GM18520 (cell line): ENCODE data around the gene FOXP3.

Experiments
- ATAC-seq: cut with Tn5 transposase; IDR thresholded peaks from one replicate; pipeline ENCODE4 v1.9.1; 2021; ENCODE audit not compliant: unreplicated experiment

The FOXP3 gene

DNA sequence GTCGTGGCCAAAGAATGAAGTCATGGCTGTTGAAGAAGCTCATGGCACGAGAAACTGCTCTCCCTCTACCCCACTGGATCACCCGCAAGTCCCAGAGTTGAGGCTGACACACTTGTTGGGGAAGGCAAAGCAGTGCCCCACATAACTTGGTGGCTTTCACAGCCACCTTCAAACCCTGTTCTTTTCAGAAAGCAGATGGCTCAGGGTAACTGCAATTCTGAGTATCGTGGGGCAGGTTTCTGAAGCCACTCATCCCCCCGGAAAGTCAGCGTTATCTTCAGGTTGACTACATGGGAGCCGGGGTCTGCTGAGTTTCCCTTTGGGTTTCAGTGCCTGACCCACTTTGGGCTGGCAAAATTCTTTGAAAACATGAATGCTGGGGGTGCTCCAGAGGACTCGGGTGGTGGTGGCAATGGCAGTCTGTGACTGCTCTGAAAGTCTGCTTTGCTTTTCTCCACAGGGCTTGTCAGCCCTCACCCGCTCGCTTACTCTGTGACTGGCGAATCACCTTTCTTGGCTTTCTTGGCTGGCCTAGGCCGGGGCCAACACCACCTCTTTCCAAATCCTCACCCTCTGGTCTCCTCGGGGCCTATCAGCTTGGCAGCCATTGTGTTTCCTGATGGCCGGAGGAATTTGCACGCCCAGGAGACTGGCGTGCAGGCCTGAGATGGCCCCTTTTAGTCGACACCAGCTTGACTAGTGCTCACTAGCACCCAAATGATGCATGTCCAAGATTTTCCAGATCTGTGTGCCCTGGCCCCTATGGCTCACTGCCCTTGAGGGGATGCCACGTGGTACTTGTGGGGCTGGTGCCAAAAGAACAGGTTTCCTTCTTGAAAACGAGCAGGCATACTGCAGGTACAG lies 12.4 kb upstream of the FOXP3 start:
- no peak for ATAC-seq

DNA sequence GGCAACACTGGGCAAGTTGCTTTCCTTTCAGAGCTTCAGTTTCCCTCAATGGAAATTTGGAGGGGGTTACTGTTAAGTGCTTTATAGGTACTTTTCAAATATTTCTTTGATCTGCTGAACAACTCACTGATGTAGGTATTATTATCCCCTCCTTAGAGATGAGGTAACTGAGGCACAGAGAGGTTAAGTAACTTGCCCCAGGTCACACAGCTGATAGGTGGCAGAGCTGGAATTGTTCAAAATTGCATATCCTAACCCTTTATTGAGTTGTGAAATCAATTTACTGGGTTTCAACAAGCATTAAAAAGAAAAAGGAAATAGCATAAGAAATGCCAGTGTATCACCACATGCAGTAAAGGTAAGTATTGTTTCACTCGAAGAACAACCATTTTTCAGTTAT lies 11.7 kb upstream of the FOXP3 start:
- ATAC-seq = no peak

DNA sequence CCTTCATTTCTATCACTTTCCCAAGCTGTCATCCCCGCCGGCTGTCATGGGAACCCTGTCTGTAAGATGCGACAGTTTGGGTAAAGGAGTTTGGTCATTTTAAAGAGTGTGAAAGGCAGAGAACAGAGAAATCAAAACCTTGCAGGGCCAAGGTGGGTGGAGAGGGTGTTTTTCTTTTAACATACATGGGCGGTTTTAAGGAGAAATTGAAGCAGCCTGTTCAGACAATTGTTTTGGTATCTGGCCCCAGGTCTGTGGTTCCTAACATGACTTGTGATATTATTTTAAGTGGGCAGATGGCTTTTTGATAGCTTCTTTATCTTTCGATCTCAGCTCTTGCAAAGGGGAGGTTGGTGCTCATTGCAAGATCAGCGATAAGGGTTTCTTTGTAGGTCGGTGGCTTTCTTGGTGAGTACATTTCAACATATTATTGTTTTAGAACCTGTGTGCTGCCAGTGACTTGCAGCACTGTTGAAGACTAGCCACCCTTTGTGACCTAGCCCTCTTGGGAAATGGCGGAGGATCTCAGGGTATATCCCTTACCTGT lies 8.7 kb upstream of the FOXP3 start:
- ATAC-seq = no peak

DNA sequence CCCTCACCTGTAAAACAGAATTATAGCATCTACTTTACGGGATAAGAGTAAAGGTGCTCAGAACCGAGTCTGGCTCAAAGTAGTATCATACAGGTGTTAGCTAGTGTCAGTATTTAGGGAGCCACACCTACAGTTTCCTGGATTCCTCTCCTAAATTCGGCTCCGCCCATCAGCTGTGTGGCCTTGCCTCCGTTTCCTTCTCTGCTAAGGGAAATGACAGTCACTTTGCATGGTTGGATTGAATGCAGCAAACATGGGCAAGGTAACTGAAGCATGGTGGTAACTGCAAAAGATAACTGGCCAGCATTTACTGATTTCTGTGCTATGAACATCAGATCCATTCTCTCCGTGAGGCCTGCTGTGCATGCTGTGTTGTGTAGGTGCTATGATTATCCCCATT lies 7.9 kb upstream of the FOXP3 start:
- ATAC-seq = no peak

DNA sequence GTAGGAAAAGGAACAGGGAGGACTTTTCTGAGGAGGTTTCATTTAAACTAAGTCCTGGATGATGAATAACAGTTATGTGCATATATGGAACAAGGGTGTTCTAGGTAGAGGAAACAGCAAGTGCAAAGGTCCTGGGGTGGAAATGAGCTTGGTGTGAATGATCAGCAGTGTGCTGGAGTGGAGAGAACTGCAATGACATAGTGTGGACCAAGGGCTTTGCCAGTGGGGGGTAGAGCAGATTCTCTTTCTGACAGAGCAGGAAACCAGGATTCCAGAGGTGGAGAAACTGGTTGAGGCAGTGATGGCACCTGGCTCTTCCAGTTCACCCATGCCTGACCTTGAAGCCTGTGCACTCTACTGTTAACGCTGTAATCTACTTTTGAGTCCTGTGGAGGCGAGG lies 6.8 kb upstream of the FOXP3 start:
- ATAC-seq = no peak

DNA sequence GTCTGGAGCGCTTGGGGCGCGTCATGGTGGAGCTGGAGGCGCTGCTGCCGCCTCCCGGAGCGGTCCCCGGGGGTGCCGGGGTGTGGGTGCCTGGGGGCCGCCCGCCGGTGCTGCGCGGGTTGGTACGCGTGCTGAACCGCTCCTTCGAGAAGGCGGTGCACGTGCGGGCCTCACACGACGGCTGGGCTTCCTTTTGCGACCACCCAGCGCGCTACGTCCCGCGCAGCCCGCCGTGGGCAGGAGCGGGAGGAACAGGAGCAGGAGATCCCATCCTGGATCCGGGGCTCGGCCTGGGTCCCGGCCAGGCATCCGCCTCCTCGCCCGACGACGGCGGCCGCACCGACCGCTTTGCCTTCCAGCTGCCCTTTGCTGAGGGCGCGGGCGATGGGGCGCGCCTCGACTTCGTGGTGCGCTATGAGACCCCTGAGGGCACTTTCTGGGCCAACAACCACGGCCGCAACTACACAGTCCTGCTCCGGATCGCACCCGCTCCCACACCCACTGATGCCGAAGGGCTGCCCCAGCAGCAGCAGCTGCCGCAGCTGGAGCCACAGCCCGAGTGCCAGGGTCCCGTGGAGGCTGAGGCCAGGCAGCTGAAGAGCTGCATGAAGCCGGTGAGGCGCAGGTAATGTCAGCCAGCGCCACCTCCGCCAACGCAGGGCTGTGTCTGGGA lies 5.9 kb upstream of the FOXP3 start:
- no peak for ATAC-seq

DNA sequence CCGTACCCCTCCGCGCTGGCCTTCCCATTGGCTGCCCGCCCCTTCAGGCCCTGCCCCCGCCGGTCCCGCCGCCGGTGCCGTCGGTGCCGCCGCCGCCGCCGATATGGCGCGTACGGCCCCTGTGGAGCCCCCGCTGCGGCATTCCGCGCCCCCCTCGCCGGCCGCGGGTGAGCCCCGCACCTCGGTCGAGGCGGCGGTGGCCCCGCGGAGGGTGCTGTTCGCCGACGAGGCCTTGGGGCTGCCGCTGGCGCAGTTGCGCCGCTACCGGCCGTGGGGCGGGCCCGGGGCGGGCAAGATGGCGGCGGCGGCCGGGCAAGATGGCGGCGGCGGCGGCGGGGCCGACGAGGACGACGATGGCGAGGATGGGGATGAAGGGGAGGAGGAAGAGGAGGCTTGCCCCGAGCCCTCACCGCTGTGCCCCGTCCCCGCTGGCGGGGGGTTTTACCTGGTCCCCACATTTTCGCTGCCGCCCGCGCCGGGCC lies 5.3 kb upstream of the FOXP3 start, which contains the start of gene PPP1R3F:
Gene PPP1R3F, plus strand, starts transcription at position 27 of the 482 bp plus-strand sequence. Its CDS starts 77 bp downstream, at position 104.
- peak; percentile 12 for ATAC-seq

DNA sequence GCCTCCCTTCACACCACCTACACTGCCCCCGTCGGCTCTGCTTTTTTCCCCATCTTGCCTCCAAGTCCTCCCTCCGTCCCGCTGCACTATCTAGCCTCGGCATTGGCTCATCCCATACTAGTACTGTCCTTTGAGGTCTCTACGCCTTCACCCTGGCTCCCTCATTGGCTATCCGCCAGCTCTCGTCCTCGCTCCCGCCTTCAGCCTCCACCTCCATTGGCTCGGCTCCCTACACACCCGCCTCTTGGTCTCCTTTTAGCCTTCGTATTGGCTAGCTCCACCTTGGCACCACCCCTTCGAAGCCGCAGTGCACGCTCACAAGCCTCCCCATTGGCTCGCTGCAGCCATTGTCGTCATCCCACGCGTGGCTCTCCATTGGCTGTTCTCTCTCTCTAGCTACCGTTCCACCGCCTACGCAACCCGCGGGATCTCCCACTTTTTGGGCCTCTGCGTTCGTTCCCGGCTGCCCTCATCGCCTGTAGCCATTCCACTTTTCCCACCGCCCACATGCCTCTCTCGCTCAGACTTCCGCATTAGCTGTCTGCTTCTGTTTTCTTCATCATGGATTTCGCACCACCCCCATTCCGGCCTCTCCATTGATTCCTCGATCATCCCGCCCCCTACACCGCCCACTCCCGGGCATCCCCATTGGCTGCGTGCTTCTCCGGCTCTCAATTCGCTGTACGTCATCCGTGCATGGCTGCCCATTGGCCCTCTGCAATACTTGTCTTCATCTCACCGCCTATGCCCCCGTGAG lies 4.7 kb upstream of the FOXP3 start:
- ATAC-seq = peak; percentile 83

DNA sequence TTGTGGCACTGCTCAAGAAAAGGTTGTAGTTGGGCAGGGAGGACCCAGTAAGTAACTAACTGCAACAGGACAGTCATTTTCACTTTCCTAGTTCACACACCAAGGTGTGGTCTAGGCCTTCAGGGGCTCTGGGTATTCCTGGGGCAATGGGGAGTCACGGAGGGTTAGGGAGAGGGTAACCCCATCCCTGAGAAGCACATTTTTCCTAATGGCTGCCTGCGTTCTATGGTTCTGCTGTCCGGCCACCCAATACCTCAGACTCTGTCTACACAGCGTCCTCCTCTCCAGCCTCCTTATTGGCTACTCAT lies 4.1 kb upstream of the FOXP3 start:
- no peak for ATAC-seq

DNA sequence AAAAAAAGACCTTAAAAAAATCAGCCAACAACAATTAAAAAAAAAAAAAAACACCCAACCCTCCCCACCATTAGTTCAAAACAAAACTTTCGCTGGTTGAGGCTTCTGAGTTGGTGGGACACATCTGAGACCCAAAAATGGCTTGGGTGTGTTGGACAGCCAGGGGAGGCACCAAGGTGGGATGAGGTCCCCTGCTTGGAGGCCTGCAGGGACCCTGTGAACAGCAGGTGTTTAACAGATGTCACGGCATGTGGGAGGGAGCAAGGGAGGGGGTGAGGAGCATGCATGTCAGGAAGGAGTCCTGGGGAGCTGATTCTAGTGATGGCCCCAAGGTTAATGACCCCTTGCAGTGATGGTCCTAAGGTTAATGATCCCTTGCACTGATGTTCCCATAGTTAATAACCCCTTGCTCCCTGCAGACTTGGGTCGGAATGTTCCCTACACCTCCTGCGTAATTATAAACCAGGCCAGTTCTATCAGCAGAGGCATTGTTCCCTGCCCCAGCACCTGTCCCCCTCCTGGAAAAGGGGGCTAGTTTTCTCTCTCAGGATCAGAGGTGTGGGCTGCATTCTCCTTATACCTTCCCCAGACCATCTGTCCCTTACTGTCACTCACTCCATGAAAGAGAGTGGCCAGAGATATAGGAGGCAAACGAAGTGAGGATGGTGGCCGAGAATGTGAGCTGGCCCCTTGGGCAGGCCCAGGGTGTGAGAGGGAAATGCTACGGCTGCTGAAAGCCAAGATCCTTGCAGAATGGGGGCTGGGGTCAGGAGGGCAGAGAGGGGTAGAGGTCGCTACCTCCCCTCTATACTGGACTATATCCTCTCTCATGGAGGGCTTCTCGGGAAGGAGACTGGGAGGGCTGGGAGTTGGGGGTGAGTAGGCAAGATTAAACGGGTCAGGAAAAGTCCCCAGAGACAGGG lies 2.3 kb upstream of the FOXP3 start:
- ATAC-seq = no peak

DNA sequence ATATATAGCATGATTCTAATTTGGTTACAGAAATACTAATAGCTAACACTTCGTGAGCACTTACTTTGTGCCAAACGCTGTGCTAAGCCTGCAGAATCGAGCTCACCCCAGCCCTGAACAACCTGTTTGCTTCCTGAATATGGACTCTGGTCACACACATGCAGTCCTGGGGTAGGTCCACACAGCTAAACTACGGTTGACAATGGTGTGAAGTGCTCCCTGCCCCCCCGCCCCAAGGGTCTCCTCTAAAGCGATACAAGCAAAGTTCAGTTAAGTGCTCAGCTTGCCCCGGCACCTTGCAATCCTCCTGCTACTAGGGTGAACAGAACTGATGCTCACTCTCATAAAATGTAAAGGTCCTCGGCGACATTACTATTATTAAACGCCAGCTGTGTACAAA lies 879 bp downstream of the FOXP3 start:
- no peak for ATAC-seq

DNA sequence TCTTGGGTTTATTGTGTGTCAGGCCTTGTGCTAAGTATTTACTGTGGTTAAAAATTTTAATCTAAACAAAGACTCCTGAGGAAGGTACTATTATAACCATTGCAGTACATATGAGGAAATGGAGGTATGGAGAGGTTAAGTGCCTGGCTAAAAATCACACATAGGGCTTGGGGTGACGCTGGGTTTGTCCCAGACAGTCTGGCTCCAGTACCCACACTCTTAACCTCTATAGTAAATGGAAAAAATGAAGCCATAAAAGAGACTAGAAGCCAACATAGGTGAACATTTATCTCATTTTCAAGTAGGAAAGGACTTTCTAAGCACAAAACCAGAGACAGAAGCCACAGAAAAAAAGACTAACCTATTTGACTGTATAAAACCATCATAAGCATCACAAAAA lies 1.9 kb downstream of the FOXP3 start:
- no peak for ATAC-seq

DNA sequence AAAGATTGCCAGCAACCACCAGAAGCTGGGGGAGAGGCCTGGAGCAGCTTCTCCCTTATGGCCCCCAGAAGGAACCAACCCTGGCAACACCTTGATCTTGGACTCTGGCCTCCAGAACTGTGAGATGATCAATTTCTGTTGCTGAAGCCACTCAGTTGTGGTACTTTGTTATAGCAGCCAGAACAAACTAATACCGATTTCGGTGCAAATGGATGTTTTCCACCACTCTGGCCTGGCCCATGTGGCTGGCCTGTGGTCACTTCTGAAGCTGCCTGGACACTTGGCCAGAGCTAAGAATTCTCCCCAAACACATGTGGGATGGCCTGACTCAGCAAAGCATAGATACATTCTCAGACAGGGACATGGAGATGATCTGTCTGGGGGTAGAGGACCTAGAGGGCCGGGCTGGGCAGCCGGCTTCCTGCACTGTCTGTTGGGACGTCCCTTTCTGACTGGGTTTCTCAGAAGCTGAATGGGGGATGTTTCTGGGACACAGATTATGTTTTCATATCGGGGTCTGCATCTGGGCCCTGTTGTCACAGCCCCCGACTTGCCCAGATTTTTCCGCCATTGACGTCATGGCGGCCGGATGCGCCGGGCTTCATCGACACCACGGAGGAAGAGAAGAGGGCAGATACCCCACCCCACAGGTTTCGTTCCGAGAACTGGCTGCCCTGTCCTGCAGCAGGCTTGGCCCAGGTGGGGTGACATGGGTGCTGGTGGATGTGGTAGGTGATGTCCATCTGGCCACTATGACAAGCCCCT lies 4.1 kb downstream of the FOXP3 start:
- no peak for ATAC-seq

DNA sequence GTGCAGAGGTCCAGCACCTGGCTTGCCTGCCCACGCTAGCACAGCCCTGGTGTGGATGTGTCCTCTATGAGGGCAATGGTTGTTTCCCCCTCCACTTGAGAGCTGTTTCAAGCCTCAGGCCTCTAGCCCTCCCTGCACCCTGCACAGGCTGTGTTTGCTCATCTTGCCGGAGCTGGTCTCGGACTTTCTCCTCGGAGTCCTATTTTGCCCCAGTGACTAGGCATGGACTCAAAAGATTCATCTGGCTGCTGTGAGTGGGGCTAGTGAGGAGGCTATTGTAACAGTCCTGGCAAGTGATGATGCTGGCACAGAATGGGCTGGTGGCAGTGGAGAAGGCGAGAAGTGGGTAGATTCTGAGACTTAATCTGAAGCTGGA lies 5.8 kb downstream of the FOXP3 start:
- no peak for ATAC-seq

DNA sequence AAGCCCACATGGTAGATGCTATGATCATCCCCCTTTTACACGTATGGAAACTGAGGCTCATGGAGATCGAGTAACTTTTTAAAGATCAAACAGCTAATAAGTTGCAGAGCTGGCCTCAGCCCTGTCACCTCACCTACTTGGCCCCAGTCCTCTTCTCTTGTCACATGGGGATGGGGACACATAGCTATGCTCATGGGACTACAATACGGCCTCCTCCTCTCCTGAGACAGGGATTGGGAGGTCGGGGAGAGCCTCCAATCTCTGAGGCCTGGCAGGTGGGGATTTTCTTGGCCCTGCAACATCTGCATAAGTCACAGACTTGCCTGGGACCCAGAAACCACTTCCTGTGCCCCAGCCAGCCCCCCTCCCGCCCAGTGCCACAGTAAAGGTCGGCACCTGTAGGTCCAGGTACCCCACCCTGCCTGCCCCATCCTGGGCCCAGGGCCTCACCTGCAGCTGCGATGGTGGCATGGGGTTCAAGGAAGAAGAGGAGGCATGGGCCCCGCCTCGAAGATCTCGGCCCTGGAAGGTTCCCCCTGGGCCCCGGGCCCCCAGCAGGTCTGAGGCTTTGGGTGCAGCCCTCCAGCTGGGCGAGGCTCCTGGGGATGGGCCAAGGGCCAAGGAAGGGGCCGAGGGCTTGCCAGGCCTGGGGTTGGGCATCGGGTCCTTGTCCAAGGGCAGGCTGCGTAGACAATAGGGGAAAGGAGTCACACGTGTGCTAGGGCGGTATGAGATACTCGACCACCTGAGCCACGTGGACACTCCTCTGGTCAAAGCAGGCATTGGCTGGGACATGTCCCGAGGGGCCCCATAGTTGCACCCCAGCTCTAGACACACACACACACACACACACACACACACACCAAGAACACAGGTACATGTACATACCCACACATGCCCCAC lies 6.4 kb downstream of the FOXP3 start:
- no peak for ATAC-seq

DNA sequence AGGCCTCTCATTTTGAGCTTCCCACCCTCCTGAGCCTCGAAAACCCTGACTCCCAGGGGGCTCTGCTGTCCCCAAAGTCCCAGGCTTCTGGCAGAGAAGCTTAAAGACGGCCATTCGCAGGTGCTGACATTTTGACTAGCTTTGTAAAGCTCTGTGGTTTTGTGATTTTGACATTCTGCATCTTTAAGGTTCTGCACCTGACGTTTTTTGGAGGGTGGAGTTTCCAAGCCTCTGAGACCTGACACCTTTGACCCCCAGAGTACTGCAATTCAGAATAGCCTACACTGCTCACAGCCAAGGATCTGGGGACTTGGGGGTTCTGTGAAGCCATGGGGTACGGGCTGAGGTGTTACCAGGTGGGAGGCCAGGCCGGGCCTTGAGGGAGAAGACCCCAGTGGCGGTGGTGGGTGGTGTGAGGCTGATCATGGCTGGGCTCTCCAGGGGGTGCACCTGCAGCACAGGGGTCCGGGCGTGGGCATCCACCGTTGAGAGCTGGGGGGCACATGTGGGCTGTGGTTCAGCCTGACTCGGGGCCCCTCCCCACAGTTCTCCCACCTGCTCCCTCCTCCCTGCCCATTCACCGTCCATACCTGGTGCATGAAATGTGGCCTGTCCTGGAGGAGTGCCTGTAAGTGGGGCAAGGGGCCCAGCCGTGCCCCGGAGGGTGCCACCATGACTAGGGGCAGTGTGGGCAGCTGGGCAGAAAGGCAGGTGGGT lies 7.3 kb downstream of the FOXP3 start:
- ATAC-seq = no peak

DNA sequence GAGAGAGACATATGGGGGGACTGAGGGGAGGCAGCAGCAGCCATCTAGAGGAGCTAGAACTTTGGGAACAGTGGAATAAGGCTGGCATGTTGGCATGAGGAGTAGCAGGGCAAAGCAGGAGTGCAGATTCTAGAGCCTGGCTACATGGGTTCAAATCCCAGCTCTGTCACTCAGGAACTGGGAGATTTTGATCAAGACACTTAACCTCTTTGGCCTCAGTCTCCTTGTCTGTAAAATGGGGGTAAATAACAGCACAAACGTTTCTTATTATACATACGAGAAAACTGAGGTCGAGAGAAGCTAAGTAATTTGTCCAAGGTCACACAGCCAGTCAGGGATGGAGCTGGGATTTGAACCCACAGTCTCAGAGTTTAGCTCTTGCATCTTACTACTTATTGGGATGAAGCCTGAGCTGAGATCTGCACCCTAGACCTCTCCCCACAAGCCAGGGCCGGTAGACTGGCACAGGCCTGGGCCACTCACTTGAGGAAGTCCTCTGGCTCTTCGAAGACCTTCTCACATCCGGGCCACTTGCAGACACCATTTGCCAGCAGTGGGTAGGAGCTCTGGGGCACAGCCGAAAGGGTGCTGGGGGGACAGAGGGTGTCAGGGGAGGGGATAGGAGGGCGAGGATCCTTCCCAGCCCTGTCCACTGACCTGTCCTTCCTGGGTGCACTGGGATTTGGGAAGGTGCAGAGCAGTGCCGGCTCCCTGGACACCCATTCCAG lies 8.1 kb downstream of the FOXP3 start:
- no peak for ATAC-seq
